Stimulated activated CD4-positive, alpha-beta T cell treated with anti-CD3 and anti-CD28 coated beads, Interleukin-1b, Interleukin-23, amount 100 ng/mL, for 24 hours (primary cell): ENCODE data around the gene LAPTM5.

Experiments used
- DNase-seq, 4 experiments: peaks; one replicate each; pipeline ENCODE4 v3.0.0-alpha.2; 2020; ENCODE audit warnings: low read depth in 4 of 4, low spot score in 1 of 4

The LAPTM5 gene

GRCh38 chr1:30787266-30787665, 29.7 kb upstream of the LAPTM5 start:
- no peak for DNase-seq

GRCh38 chr1:30786264-30786991, 28.9 kb upstream of the LAPTM5 start:
- DNase-seq = no peak

GRCh38 chr1:30785714-30786113, 28.1 kb upstream of the LAPTM5 start:
- no peak for DNase-seq

DNA sequence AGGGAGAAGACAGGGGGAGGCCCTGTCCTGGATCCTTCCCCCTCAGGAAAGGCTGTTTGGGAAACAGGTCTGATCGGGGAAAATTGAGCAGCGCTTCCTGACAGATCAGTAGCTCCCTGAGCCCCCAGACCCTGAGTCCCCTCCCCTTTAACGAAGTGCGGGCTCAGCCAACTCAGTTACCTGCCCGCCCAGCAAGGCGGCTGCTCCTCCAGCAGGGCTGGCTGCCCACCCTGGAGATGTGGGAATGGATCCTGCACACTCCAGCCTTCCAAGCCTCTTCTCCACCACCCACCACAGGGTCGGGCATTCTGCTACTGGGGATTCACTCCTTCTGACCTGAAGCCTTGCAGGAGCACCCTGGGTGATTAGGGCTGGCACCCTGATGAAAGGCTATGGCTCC, 27.6 kb upstream of the LAPTM5 start:
- no peak for DNase-seq

- no peak for DNase-seq
These were observed 25.8 kb upstream of the LAPTM5 start for GRCh38 chr1:30783256-30783915.

GRCh38 chr1:30782361-30783255, 25.0 kb upstream of the LAPTM5 start:
- DNase-seq = peak; percentile 46 to 65 (median 62)

- no peak for DNase-seq
These were observed 24.3 kb upstream of the LAPTM5 start for GRCh38 chr1:30781906-30782305.

DNA sequence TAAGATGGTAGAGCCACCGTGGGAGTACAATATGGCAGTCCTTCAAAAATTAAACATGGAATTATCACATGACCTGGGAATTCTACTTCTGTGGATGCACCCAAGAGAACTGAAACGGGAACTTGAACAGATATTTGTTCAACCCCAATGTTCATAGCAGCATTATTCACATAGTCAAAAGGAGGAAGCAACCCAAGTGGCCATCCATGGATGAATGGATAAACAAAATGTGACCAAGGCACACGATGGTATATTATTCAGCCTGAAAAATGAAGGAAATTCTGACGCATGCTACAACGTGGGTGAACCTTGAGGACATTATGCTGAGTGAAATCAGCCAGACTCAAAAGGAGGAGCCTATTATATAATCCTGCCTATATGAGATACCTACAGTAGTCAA, 22.8 kb upstream of the LAPTM5 start:
- DNase-seq = no peak

GRCh38 chr1:30779294-30780071, 21.9 kb upstream of the LAPTM5 start:
- DNase-seq = peak; percentile 86 to 95 (median 89)

DNA sequence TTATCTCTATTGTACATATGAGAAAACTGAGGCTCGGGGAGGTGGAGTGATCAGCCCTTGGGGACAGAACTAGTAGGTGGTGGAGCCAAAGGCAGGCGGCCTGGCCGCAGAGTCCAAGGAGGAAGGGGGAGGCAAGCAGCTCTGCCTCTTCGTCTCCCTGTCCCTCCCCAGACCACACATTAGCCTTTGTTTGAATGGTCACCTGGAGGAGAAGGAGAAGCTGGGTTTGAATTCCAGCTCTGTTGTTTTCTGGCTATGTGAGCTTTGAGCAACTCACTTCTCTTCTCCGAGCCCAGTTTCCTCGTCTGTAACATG, 21.4 kb upstream of the LAPTM5 start:
- DNase-seq = no peak

DNA sequence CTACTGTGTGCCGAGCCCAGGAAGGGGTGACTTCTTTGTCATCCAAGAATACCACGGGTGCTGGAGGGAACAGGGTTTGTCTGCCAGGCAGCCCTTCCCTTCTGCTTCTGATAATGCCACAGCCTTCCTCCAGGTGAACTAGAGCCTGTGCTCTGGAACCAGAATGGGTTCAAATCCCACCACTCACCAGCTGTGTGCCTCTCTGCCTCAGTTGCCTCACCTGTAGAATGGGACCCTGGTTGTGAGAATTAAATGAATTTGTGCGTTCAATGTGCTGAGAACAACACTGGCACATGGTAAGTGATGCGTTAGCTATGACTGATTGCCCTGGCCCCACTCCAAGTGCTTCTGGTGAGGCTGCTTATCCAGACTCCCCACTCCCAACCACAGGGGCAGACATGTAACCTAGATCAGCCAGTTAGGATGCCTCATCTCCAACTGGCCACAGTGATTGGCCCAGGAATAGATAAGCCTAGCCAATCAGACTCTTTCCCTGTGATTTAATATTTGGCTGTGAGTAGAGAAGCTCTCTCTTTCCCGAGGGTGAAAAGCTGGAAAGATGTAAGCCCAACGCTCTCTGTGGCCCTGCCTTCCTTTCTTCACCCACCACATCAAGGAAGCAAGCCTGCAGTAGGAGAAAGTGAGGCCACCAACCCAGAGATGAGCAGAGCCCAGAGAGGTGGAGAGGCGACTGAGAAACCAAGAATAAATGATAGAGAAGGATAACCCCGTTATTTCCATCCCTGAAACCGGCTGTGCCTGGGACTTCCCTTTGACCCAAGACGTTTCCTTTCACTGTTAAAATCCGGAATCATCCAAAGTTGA, 20.8 kb upstream of the LAPTM5 start:
- no peak for DNase-seq

DNA sequence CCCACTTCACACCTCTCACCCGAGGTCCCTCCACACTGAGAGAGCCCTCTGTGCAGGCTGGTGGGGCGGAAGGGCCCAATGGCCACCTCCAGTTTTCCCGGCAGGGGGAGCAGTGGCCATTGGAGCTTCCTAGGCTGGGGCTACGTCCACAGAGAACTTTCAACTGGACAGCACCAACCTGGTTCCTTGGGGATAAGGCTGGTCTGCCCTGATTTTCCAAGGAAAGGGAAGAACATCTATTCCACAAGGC, 20.3 kb upstream of the LAPTM5 start:
- no peak for DNase-seq

DNA sequence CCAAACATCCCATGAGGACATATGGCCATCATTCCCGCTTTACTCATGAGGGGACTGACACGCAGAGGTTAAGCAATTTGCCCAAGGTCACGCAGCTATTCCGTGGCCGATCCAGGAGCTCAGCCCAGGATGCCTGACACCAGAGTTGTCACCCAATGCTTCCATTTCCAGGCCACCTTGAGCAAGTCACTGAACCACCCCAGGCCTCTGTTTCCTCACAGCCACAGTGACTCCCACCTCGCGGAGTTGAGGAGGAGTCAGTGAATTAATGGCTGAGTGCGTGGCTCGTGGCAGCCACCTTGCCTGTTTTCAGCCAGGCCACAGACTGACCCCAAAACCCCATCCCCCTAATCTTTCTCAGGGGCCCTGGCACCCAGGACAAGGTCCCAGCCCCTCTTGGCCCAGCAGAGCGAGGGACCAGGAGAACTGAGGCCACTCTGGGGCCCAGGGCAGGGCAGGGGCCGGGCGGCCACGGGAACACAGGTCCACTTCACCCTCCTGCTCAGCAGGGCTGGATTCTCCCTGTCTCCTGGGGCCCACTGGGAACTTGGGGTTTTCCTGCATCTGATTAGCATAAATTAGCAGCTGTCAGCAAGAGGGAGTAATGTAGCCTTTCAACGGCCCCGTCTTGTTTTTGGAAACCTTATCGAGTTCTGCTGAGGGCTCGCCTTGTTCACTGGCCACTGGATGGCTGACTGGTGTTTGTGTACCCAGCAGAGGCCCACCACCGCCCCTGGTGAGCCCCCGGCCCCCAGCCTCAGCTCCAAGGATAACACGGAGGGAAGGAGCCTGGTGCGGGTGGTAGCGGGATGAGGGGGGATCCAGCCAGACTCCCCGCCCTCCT, 19.7 kb upstream of the LAPTM5 start:
- DNase-seq = no peak

GRCh38 chr1:30776097-30777059, 18.8 kb upstream of the LAPTM5 start:
- DNase-seq = no peak

GRCh38 chr1:30775433-30775975, 17.9 kb upstream of the LAPTM5 start:
- no peak for DNase-seq

DNA sequence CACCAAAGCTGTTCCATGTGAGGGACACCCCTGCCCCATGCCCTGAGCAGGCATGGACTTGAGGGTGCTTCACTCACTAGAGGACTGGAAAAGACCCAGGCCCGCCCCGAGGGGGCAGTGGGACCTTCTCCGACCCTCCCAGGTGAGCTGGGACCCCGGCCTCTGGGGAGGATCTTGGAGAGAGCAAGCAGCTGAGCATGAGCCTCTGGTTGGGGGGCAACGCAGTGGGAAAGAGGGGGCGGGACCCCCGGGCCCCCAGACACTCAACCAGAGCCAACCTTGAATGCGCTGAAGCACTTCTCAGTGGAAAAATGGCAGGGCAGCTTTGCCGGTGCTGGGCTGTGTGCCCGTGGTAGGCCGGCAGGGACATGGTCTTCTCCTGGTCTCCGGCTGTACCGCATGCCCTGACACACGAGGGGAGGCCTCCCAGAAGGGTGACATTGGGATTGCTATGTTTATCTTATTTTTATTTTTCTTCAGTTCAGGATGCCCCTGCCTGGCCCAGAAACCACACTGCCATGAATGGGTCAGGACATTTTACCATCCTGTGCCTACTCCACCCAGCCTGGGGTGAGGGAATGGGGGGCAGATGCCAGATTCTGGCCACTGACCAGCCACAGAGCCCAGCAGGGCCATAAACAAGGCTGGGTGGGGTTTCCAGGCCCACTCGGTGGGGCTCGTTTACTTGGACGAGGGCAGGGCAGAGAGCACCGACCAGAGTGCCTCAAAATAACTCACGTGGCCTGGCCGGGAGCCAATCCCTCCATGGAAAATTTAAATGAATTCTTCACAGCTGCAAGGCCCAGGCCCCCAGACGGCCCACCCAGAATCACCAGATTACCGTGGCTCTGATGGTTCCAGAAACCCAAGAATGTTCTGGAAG, 17.2 kb upstream of the LAPTM5 start:
- DNase-seq = no peak

GRCh38 chr1:30773722-30774358, 16.3 kb upstream of the LAPTM5 start:
- no peak for DNase-seq
